ENCODE measurements around the gene NCOA3. TPM values are rescaled to one million over a fixed set of nuclear protein-coding genes. Genes with fewer than 3 reads are reported as not detected.

The NCOA3 gene
- polyA plus RNA-seq, 1 of the 3 experiments (the other 2 are of a cell fraction), result 5.8 TPM

- DNase-seq, result no peak
- no peak overlapping the region for H3K4me3 ChIP-seq (ENCODE audit: low read depth in 2 of 2, low read length in 1 of 2)
- H2AFZ ChIP-seq (ENCODE audit: low read depth), result 0 out of 2 replicates have a peak overlapping the region, but pooled peaks have one; percentile 27
- H3K4me1 ChIP-seq (ENCODE audit: control insufficient read depth in 1 of 2, insufficient read depth in 2 of 2, low read depth in 1 of 2, low read length in 1 of 2), result peaks cover 0 to 23% of the 10 kb centered on the region in 2 experiments; a peak in 1 of 4 replicates
- no peak for TF ChIP-seq MXI1 (IDR thresholded peaks at IDR 0.05; ENCODE audit: low read depth, low read length)
- no peak for TF ChIP-seq NFIC (IDR thresholded peaks at IDR 0.05; ENCODE audit: borderline replicate concordance)
- no peak; the same call in 1 of the 2 replicates for TF ChIP-seq POLR2AphosphoS5 (IDR thresholded peaks at IDR 0.05; ENCODE audit: low read depth, low read length)
- peak; percentile 67 for TF ChIP-seq JUND (IDR thresholded peaks at IDR 0.05)
- TF ChIP-seq CTCF (IDR thresholded peaks at IDR 0.05), result no peak
- peak; percentile 30; the same call in 1 of the 2 replicates for TF ChIP-seq TCF12 (IDR thresholded peaks at IDR 0.05)
- TF ChIP-seq EP300 (IDR thresholded peaks at IDR 0.05; ENCODE audit: borderline replicate concordance in 1 of 2, low read depth in 1 of 2, low read length in 1 of 2), result no peak
- TF ChIP-seq PBX3 (IDR thresholded peaks at IDR 0.05), result peak; percentile 10; the same call in 1 of the 2 replicates
- peak; percentile 67; the same call in 1 of the 2 replicates for TF ChIP-seq FOSL2 (IDR thresholded peaks at IDR 0.05; ENCODE audit: borderline replicate concordance, low read depth)
- TF ChIP-seq GABPA (IDR thresholded peaks at IDR 0.05; ENCODE audit: low read depth), result no peak
- TF ChIP-seq YY1 (IDR thresholded peaks at IDR 0.05; ENCODE audit: low read depth), result no peak
- peak; percentile 21; the same call in 1 of the 2 replicates for TF ChIP-seq ELF1 (IDR thresholded peaks at IDR 0.05)
- no peaks in the 10 kb centered on the region for H3K9me3 ChIP-seq
- H3K27me3 ChIP-seq (ENCODE audit: insufficient read depth), result no peaks in the 10 kb centered on the region
- peak overlapping the region in 1 of 2 experiments; percentile 83; a peak in 2 of 4 replicates for H3K27ac ChIP-seq (ENCODE audit: low read depth in 2 of 2, low read length in 1 of 2)
- H3F3A ChIP-seq (replicated peaks; ENCODE audit: insufficient read depth), result peaks cover 20% of the 10 kb centered on the region
- peaks cover 31% of the 10 kb centered on the region for H3K79me2 ChIP-seq (ENCODE audit: insufficient read depth)
- ChIA-PET POLR2A (interaction anchor here (0.7 kb wide), 1 partner anchor 98 kb away, joined by 3 read pairs; no protein-coding TSS in a partner anchor), CTCF (interaction anchor here (0.9 to 3.1 kb wide), 3 partner anchors 10 to 414 kb away, joined by 3 to 19 read pairs (median 6); no protein-coding TSS in a partner anchor)
- H3K9me2 ChIP-seq, result no peaks in the 10 kb centered on the region
- no peaks in the 10 kb centered on the region for H3K36me3 ChIP-seq (replicated peaks in 1 of 2; ENCODE audit: control insufficient read depth in 1 of 2, insufficient read depth in 2 of 2, low read length in 1 of 2)
- H3K9ac ChIP-seq, result peak overlapping the region; percentile 34; the same call in 1 of the 2 replicates
- peak overlapping the region; percentile 25; the same call in 1 of the 2 replicates for H3K4me2 ChIP-seq
- H4K20me1 ChIP-seq (ENCODE audit: insufficient read depth), result no peaks in the 10 kb centered on the region
- 34% methylated on average over 6 of the region's 6 CpGs for WGBS (ENCODE audit: low lambda C conversion rate)
Measured at GRCh38 chr20:47610247-47610944, 108.7 kb downstream of the NCOA3 start.

- ChIA-PET POLR2A (no interaction called here), CTCF (interaction anchor here (0.9 to 3.1 kb wide), 3 partner anchors 10 to 415 kb away, joined by 3 to 19 read pairs (median 6); no protein-coding TSS in a partner anchor)
- Histone ChIP-seq H3K36me3 (replicated peaks in 1 of 2; ENCODE audit: control insufficient read depth in 1 of 2, insufficient read depth in 2 of 2, low read length in 1 of 2) (no peaks in the 10 kb centered on the region), H4K20me1 (ENCODE audit: insufficient read depth) (no peaks in the 10 kb centered on the region), H3K4me1 (ENCODE audit: control insufficient read depth in 1 of 2, insufficient read depth in 2 of 2, low read depth in 1 of 2, low read length in 1 of 2) (peaks cover 0 to 23% of the 10 kb centered on the region in 2 experiments; a peak in 1 of 4 replicates), H3K9me3 (no peaks in the 10 kb centered on the region), H3K9ac (peak overlapping the region; percentile 32; the same call in 1 of the 2 replicates), H3K79me2 (ENCODE audit: insufficient read depth) (peaks cover 26% of the 10 kb centered on the region), H3K27ac (ENCODE audit: low read depth in 2 of 2, low read length in 1 of 2) (peak overlapping the region in 1 of 2 experiments; percentile 83; a peak in 2 of 4 replicates), H3K4me2 (peak overlapping the region; percentile 25; the same call in 1 of the 2 replicates), H3K4me3 (ENCODE audit: low read depth in 2 of 2, low read length in 1 of 2) (no peak overlapping the region), H3F3A (replicated peaks; ENCODE audit: insufficient read depth) (peaks cover 20% of the 10 kb centered on the region), H3K9me2 (no peaks in the 10 kb centered on the region), H2AFZ (ENCODE audit: low read depth) (no peak overlapping the region), H3K27me3 (ENCODE audit: insufficient read depth) (no peaks in the 10 kb centered on the region)
- no peak for DNase-seq
- no peak for TF ChIP-seq ELF1 (IDR thresholded peaks at IDR 0.05)
- no peak for TF ChIP-seq EP300 (IDR thresholded peaks at IDR 0.05; ENCODE audit: borderline replicate concordance in 1 of 2, low read depth in 1 of 2, low read length in 1 of 2)
- no peak for TF ChIP-seq TEAD4 (IDR thresholded peaks at IDR 0.05; ENCODE audit: borderline replicate concordance, insufficient read depth)
- no peak for TF ChIP-seq MXI1 (IDR thresholded peaks at IDR 0.05; ENCODE audit: low read depth, low read length)
- no peak for TF ChIP-seq RXRA (IDR thresholded peaks at IDR 0.05; ENCODE audit: borderline replicate concordance, low read depth)
- TF ChIP-seq ZBTB33 (IDR thresholded peaks at IDR 0.05; ENCODE audit: borderline replicate concordance, low read depth), result no peak
- no peak for TF ChIP-seq YY1 (IDR thresholded peaks at IDR 0.05; ENCODE audit: low read depth)
- no peak for TF ChIP-seq JUND (IDR thresholded peaks at IDR 0.05)
- TF ChIP-seq FOXM1 (IDR thresholded peaks at IDR 0.05; ENCODE audit: low read depth), result no peak
- TF ChIP-seq NFIC (IDR thresholded peaks at IDR 0.05; ENCODE audit: borderline replicate concordance), result no peak
- TF ChIP-seq CTCF (IDR thresholded peaks at IDR 0.05), result no peak
- no peak for TF ChIP-seq GATA2 (CRISPR knock-in tag; IDR thresholded peaks at IDR 0.05)
- no peak for TF ChIP-seq EZH2phosphoT487 (IDR thresholded peaks at IDR 0.05; ENCODE audit: borderline replicate concordance, low read depth)
- TF ChIP-seq RCOR1 (IDR thresholded peaks at IDR 0.05; ENCODE audit: low read length), result no peak
Measured at GRCh38 chr20:47610945-47611250, 109.2 kb downstream of the NCOA3 start.

Data from SK-N-SH (cell line).